PC-3 (cell line): ENCODE data around the gene ACOT11.

Experiments used
- CTCF ChIP-seq: fragments of 300-600 bp; sonication (generic); conservative IDR thresholded peaks from 2 replicates; pipeline ENCODE4 v1.5.1; 2017; ENCODE audit warnings: antibody characterized with exemption, low read depth, mild to moderate bottlenecking, low read length
- EZH2phosphoT487 ChIP-seq: fragments of 300-600 bp; sonication (generic); IDR thresholded peaks from 2 replicates; pipeline ENCODE4 v1.6.1; 2018; ENCODE audit warnings: mild to moderate bottlenecking, antibody characterized with exemption, low read length, borderline replicate concordance

- TF ChIP-seq EZH2phosphoT487, result no peak
- TF ChIP-seq CTCF, result no peak
Measured at GRCh38 chr1:54650417-54650816, 102.4 kb downstream of the ACOT11 start.
